ENCODE results near the gene PDLIM4.

DNA sequence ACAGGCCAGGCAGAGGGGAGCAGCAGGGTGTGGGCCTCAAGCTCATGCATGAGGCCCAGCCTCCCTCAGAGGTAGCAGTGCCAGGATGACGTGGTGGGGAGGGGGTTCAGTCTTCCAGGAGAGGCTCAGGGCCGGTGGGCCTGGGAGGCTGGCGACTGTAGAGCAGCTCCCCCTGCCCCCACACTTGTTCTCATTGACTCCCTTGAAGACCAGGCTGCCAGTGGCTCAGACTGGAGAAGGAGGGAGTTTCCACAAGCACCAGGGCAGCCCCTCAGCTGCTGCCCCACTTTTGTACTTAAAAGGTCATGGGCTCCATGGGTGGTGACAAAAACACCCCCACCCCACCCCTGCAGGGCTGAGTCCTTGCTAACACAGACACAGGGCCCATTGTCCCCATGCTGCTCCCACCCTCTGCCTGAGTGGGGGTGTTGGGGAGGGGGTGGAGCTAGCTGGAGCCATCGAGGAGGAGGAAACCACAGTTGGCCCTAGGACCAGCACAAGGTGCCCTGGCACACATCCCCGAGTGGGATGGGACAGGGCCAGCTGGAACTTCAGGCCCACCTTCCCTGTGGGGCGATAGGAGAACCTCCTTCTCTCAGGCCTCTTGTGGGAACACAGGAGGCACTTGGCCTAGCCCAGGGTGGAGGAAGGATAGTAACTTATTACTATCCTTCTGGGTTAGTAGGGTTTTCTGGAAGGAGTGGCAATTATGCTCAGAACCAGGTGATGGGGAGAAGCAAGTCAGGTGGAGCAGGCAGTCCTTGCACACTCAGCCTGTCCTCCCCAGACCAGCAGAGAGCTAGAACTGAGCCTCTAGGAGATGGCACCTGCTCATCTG lies 10.7 kb downstream of the PDLIM4 start:
- no peak for TF ChIP-seq POLR2A (IDR thresholded peaks at IDR 0.05)
- TF ChIP-seq, protein P1, sequence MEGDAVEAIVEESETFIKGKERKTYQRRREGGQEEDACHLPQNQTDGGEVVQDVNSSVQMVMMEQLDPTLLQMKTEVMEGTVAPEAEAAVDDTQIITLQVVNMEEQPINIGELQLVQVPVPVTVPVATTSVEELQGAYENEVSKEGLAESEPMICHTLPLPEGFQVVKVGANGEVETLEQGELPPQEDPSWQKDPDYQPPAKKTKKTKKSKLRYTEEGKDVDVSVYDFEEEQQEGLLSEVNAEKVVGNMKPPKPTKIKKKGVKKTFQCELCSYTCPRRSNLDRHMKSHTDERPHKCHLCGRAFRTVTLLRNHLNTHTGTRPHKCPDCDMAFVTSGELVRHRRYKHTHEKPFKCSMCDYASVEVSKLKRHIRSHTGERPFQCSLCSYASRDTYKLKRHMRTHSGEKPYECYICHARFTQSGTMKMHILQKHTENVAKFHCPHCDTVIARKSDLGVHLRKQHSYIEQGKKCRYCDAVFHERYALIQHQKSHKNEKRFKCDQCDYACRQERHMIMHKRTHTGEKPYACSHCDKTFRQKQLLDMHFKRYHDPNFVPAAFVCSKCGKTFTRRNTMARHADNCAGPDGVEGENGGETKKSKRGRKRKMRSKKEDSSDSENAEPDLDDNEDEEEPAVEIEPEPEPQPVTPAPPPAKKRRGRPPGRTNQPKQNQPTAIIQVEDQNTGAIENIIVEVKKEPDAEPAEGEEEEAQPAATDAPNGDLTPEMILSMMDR (IDR thresholded peaks at IDR 0.05) = no peak
- no peak for TF ChIP-seq EP300 (IDR thresholded peaks at IDR 0.05)

All from ovary (tissue), 3 donors.